HG03097 (cell line): ENCODE data around the gene SELENOW.
"Not testable (repeated sequence)": the region's sequence is repeated elsewhere in the genome, so short reads cannot be mapped to it uniquely, and the experiment has no call there.

Experiments used
- ATAC-seq: cut with Tn5 transposase; IDR thresholded peaks from one replicate; pipeline ENCODE4 v1.9.1; 2021; ENCODE audit not compliant: unreplicated experiment, low FRiP score

SELENOW gene

DNA sequence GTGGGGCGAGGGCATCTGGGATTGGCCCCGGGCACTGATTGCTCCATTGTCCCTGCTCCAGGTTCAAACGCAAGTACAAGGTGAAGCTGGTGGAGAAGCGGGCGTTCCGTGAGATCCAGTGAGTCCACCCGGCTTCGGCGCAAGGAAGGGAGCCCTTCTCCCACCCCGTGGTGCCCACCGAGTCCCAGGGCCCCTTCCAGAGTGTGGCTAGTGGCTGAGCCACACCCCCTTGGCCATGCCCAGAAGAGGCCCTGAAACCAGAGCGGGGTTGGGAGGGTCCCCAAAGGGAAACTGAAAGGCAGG, 21.9 kb upstream of the SELENOW start:
- ATAC-seq = no peak

DNA sequence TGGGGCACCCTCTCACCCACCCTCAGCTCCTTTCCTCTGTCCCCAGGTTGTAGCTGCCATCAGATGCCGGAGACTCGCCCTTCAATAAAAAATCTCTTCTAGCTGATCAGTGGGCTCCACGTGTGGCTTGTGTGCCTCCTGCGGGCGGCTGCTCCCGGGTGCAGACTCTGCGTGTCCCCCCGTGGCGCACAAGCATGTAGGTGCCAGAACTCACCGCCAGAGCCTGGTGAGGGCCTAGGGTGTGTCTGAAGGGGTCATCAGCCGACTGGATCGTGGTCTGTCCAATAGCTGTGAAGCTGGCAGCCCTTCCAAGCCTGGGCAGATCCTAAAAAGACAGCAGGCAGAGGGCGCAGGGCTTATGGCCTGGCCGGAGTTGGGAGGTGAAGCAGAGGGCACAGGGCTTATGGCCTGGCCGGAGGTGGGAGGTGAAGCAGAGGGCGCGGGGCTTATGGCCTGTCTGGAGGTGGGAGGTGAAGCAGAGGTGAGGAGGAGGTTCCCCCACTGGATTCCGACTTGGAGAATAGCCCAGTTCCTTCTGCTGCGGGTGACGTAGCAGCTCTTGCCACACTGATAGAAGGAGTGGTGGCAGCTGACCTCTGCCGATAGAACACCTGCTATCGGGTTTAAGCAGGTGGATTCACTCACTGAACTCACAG, 21.4 kb upstream of the SELENOW start:
- ATAC-seq = no peak

DNA sequence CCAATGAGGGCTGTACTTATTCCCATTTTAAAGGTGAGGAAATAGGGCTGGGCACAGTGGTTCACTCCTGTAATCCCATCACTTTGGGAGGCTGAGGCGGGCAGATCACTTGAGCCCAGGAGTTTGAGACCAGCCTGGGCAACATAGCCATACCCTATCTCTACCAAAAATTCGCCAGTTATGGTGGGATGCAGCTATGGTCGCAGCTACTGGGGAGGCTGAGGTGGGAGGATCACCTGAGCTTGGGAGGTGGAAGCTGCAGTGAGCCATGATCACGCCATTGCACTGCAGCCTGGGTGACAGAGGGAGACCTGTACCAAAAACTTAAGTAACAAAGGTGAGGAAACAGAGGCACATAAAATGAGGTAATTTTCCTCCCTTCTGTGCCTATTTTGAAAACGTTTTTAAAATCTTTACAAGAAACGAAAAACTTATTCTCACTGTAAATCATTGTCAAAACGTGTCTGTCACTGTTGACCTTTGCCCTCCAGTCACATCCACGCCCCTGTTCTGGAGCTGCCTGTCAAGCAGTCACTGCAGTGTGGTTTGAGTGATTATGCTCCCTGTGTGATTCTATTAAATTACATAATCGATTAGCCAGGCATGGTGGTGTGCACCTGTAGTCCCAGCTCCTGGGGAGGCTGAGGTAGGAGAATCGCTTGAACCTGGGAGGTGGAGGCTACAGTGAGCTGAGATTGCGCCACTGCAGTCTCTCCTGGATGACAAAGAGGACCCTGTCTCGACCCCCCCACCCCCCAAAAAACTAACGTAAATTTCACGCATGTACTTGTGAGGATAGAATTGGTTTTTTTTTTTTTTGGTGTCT, 20.7 kb upstream of the SELENOW start:
- ATAC-seq = no peak

DNA sequence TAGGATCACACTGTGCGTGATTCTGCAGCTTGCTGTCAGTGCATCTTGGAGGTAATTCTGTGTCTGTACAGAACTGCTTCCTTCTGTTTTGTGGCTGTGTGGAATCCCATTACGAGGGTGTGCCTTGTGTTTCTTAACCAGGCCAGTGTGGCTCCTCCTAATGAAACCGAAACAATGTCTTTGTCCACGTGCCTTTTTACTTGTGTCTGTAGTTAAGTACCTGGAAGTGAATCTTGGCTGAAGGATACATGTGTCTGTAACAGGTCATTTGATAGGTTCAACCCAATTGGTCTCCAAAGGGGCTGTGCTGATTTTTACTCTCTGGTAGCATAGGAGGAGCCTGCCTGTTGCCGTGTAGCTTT, 20.1 kb upstream of the SELENOW start:
- no peak for ATAC-seq

DNA sequence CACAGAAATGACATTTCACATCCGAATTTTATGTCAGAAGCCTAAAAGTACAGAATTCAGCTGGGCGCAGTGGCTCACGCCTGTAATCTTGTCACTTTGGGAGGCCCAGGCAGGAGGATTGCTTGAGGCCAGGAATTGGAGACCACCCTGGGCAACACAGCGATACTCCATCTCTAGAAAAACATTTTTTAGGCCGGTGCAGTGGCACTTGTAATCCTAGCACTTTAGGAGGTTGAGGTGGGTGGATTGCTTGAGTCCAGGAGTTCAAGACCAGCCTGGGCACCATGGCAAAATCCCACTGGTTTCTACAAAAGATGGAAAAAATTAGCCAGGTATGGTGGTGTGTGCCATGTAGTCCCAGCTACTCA, 17.9 kb upstream of the SELENOW start:
- ATAC-seq = no peak

DNA sequence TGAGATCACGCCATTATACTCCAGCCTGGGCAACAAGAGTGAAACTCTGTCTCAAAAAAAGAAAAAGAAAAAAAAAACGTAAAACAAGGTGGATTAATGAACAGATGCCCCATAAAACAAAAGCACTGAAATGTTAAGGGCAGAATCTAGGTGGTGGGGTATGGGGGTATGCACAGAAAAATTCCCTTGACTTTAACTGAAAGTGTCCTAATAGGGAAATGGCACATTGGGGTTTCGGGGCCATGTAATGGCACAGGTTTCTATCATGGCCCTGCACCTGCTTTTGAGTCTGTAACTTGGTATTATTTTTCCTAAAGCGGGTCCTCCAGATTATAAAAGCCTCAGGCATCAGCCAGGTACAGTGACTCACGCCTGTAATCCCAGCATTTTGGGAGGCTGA, 16.9 kb upstream of the SELENOW start:
- no peak for ATAC-seq

DNA sequence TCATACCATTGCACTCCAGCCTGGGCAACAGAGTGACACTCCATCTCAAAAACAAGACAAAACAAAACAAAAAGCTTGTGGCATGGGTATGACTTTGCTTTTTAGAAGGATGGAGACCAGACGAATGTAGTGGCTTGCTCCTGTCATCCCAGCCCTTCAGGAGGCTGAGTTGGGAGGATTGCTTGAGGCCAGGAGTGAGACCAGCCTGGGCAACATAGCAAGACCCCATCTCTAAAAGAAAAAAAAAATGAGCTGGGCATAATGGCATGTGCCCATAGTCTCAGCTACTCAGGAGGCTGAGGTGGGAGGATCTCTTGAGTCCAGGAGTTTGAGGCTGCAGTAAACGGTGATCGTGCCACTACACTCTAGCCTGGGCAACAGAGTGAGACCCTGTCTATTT, 16.4 kb upstream of the SELENOW start:
- no peak for ATAC-seq

DNA sequence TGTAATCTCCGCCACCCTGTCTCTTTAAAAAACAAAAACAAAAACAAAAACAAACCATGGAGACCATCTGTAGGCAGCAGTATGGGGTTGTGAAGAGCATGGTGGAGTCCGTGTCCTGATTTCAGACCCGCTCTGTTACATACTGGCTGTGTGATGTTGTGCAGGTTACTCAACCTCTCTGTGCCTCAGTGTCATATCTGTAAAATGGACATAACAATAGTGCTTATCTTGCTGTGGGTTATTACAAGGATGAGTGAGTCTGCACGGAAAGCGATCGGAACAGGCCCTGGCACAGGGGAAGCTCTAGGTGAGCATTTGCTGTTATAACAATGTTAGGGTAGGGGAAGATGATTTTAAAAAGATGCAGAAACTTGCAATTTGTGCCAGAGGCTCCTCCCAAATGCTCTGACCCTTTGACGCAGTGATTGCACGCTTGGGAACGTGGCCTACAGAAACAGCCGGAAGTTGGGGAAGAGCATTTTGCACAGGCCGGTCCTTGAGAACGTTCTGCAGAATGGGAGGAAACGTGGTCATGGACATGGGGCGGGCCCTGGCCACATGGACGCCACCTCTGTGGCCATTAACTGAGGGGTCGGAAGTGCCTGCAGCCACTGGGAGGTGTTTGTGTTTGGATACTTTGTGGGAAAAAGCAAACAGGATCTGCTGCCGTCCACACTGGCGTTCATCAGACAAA, 15.7 kb upstream of the SELENOW start:
- no peak for ATAC-seq

DNA sequence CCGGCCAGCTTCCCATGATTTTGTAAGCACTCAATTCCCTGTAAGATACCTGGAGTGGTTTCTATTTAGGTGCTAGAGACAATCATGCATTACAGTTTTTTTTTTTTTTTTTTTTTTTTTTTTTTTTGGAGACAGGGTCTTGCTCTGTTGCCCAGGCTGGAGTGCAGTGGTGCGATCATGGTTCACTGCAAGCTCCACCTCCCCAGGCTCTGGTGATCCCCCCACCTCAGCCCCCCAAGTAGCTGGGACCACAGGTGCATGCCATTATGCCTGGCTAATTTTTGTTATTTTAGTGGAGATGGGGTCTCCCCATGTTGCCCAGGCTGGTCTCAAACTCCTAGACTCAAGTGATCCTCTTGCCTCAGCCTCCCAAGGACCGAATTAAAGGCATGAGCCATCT, 13.8 kb upstream of the SELENOW start:
- ATAC-seq = not testable (repeated sequence)

DNA sequence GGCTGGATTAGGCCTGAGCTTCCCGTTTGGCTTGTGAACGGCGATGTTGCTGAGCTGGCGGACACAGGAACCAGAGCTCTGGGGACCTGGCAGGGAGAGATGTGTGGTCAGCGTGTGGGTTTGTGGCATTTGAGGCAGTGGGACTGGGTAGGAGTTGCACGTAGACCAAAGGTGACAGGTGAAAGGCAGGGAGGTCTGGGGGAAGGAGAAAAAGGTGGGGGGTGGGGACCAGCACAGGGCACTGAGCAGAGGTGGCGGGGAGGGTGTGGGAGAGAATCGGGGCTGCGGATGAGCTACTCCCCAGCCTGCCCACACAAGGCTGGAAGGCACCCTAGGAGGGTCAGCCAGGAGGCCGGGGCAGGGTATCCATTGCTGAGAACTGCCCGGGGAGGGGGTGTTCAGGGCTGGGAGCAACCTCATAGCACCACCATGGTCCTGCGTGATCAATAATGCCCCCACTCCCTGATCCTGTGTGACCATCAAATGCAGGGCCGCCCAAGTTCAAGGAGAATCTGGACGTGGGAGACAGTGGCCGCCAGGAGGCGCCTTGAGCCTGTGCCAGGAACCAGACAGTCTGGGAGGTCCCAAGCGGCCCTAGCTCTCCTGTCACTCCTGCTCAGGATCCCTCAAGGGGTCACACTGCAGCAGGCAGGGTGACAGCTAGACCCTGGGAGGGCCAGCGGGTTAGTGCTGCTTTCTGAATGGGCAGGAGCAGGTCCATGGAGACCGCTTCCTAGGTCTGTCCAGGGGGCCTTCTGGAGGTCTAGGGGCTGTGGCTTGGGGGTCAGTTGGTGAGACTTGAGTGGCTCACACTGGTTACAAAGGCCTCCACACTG, 12.8 kb upstream of the SELENOW start:
- no peak for ATAC-seq

DNA sequence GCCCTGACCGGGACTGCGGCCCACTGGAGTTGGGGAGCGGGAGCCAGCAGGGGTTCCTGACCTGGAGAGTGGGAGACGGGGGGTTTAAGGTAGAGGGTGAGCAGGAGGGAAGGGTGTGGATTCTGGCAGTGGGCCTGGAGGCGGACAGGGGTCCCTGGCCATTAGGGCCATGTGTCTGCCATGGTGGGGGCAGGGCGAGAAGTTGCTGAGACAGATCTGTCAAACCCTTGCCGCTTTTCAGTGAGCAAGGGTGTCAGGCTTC, 12.2 kb upstream of the SELENOW start:
- no peak for ATAC-seq

DNA sequence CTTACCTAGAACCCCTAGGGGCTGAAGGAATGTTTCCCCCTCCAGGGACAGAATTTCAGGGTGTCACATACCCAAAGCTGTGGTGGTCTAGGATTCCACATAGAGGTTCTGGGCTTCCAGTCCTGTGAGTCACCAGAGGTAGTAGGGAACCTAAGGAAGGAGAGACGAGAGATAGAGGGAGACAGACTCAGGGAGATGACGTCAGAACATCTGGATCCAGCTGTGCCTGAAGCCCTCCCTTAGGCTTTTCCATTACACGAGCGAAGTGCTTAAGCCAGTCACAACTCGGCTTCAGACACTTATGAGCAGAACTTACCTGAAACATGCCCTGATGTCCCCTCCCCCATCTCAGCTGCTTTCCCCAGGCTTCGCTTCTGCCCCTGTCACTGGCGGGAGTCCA, 11.8 kb upstream of the SELENOW start:
- ATAC-seq = no peak

DNA sequence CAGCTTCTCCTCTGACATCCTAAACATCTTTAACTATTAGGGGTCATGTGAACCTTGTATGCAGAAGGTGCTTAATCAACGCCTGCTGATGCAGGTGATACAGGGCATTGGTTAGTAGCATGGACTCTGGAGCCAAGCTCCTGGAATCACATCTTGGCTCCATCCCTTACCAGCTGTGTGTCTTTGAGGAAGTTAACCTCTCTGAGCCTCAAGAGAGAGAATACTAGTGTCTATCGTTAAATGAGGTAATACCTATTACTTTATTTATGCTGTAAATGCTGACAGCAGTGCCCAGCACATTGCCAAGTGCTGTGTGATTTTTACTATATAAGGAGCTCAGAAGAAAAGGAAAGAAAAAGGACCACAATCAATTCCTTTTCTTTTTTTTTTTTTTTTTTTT, 11.2 kb upstream of the SELENOW start:
- no peak for ATAC-seq

DNA sequence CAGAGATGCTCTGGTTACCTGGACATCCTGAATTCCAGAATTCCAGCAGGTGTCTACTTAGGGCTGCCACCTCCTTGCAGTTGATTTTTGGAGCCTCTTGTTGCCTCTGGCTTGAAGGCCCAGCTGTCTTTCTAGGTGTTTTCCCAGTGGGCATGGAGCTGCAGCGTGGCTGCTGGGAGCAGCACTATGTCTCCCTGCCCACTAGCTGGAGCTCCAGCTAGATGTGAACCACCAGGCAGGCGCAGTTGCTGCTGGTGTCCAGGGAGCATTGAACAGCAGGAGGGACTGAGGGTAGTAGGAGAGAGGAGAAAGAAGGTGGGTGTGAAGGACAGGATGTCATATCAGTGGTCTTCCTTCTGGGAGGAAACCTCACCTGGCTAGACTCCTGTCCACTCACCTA, 9.9 kb upstream of the SELENOW start:
- ATAC-seq = no peak

DNA sequence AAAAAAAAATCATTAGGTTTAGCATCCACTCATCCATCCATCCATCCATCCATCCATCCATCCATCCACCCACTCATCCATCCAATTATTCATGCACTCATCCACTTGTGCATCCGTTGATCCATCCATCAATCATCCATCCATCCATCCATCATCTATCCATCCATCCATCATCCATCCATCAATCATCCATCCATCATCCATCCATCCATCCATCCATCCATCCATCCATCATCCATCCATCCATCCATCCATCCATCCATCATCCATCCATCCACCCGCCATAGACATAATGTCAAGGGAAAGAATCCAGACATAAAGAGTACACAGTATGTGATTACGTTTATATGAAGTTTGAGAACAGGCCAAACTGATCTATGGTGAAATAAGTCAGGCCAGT, 9.0 kb upstream of the SELENOW start:
- no peak for ATAC-seq

DNA sequence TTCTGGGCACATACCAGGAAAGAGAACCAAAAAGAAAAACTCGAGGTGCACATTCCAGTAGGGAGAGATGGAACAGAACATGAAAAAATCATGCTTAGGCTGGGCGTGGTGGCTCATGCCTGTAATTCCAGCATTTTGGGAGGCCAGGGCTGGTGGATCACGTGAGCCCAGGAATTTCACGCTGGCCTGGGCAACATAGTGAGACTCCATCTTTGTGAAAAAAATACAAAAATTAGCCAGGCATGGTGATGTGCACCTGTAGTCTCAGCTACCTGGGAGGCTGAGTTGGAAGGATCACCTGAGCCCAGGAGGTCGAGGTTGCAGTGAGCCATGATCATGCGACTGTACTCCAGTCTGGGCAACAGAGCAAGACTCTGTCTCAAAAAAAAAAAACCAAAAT, 7.2 kb upstream of the SELENOW start:
- ATAC-seq = not testable (repeated sequence)

DNA sequence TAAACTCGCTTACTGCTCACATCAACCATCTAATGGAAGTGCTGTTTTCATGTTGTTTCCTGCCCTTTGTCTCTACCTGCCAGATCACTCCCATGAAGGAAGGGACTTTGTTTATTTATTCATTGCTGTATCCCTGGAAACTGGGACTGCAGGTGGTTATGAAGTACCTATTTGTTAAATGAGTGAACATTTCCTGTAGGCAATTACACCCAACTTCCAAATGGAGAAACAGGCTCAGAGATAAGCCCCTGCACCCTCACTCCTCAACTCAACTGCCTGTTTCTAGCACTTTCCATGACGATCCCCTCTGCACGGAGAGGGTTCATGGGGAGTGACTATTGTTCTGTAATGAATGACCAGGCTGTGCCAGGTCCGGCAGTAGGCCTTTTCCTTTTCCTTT, 1.9 kb upstream of the SELENOW start:
- no peak for ATAC-seq

DNA sequence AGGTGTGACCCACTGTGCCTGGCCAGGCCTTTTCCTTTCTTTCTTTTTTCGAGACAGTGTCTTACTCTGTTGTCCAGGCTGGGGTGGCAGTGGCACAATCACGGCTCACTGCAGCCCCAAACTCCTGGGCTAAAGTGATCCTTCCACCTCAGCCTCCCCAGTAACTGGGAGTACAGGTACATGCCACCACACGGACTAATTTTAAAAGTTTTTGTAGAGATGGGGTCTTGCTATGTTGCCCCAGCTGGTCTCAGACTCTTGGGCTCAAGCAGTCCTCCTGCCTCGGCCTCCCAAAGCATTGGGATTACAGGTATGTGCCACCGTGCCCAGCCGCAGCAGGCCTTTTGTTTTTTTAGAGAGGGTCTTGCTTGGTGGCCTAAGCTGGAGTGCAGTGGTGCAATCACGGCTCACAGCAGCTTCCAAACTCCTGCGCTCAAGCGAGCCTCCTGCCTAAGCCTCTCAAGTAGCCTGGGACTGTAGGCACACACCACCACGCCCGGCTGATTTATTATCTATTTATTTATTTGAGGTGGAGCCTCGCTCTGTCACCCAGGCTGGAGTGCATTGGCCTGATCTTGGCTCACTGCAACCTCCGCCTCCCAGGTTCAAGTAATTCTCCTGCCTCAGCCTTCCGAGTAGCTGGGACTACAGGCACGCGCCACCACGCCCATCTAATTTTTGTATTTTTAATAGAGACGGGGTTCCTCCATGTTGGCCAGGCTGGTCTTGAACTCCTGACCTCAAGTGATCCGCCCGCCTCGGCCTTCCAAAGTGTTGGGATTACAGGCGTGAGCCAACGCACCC, 1.1 kb upstream of the SELENOW start:
- ATAC-seq = not testable (repeated sequence)

DNA sequence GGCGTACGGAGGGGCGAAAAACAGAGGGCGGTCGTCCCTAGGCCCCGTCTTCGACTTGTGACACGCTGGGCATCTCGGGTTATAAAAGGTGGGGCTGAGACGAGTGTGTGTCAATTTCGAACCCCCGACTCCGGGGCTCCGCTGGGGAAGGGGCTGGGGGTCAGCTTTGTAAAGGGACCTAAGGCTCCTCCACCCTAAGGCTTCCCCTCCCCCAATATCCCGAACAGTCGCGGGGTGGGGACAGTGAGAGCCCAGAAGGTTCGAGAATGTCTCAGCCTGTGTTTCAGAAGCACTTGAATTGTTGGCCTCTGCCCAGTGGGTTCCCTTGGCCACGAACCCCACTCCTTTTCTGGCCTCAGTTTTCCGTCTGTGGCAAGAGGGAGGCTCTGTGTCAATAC, 450 bp downstream of the SELENOW start:
- no peak for ATAC-seq

DNA sequence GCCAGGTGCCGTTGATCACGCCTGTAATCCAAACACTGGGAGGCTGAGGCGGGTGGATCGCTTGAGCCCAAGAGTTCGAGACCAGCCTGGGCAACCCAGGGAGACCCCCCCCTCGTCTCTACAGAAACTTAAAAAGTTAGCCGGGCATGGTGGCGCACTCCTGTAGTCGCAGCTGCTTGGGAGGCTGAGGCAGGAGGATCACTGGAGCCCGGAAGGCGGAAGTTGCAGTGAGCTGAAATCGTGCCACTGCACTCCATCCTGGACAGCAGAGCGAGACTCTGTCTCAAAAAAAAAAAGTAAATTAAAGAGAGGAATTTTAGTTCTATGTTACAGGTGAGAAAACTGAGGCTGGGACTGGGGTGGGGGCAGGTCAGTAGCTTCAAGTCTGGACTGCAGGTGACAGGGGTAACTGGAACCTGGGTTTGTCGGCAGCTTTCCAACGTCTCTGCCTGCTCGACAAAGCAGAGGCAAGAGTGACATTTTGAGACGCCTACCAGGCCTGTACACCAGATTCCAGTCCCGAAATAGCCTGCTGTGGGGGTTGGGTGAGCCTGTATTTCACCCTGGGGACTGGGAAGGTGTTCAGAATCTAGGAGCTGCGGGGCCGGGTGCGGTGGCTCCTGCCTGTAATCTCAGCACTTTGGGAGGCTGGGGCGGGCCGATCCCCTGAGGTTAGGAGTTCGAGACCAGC, 1.2 kb downstream of the SELENOW start:
- no peak for ATAC-seq
